ENCODE results near the gene TAC4. TPM values are rescaled to one million over a fixed set of nuclear protein-coding genes. Genes with fewer than 3 reads are reported as not detected.

TAC4 gene
- total RNA-seq, 2 donors from 2014 or later: not detected

DNA sequence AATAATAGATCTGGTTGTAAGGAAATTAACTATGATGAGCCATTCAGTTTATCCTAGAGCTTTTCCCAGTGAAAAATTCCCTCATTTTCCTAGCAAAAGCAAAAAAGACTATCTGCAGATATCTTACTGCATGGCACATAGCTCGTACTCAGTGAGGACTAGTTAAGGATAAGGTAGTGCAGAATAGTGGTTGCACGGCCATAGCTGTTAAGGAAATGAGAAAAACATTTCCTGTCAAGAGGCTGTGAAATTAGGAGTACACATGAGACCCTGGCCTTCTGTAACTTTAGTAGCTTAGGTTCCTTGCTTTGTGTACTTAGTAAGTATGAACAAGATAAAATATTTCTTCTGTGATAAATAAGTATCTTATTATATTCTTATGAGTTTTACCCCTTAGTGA lies 49.1 kb downstream of the TAC4 start:
- H3K9me3 ChIP-seq: no peaks in the 10 kb centered on the region
- no peak overlapping the region for H3K4me3 ChIP-seq
- peaks cover 0 to 14% of the 10 kb centered on the region in 2 donors for H3K4me1 ChIP-seq
- H3K27me3 ChIP-seq: no peaks in the 10 kb centered on the region
- DNase-seq (ENCODE audit: low spot score): no peak
- peaks cover 57% of the 10 kb centered on the region for H3K36me3 ChIP-seq
- peak overlapping the region; percentile 20 to 46 for H3K27ac ChIP-seq
- TF ChIP-seq, protein P1, sequence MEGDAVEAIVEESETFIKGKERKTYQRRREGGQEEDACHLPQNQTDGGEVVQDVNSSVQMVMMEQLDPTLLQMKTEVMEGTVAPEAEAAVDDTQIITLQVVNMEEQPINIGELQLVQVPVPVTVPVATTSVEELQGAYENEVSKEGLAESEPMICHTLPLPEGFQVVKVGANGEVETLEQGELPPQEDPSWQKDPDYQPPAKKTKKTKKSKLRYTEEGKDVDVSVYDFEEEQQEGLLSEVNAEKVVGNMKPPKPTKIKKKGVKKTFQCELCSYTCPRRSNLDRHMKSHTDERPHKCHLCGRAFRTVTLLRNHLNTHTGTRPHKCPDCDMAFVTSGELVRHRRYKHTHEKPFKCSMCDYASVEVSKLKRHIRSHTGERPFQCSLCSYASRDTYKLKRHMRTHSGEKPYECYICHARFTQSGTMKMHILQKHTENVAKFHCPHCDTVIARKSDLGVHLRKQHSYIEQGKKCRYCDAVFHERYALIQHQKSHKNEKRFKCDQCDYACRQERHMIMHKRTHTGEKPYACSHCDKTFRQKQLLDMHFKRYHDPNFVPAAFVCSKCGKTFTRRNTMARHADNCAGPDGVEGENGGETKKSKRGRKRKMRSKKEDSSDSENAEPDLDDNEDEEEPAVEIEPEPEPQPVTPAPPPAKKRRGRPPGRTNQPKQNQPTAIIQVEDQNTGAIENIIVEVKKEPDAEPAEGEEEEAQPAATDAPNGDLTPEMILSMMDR (IDR thresholded peaks at IDR 0.05): no peak

GRCh38 chr17:49798182-49798581 lies 49.7 kb downstream of the TAC4 start:
- TF ChIP-seq, protein P1 (IDR thresholded peaks at IDR 0.05): no peak
- H3K4me3 ChIP-seq: no peak overlapping the region
- no peaks in the 10 kb centered on the region for H3K27me3 ChIP-seq
- H3K4me1 ChIP-seq: peaks cover 0 to 14% of the 10 kb centered on the region in 2 donors
- no peak for DNase-seq (ENCODE audit: low spot score)
- peaks cover 59% of the 10 kb centered on the region for H3K36me3 ChIP-seq
- peak overlapping the region; percentile 20 to 46 for H3K27ac ChIP-seq
- no peaks in the 10 kb centered on the region for H3K9me3 ChIP-seq

GRCh38 chr17:49795372-49795771 lies 52.5 kb downstream of the TAC4 start:
- no peak for DNase-seq (ENCODE audit: low spot score)
- no peaks in the 10 kb centered on the region for H3K27me3 ChIP-seq
- H3K36me3 ChIP-seq: peaks cover 61% of the 10 kb centered on the region
- H3K4me3 ChIP-seq: no peak overlapping the region
- TF ChIP-seq, protein P1 (IDR thresholded peaks at IDR 0.05): no peak
- no peaks in the 10 kb centered on the region for H3K9me3 ChIP-seq
- no peak overlapping the region for H3K27ac ChIP-seq
- peaks cover 0 to 20% of the 10 kb centered on the region in 2 donors for H3K4me1 ChIP-seq

DNA sequence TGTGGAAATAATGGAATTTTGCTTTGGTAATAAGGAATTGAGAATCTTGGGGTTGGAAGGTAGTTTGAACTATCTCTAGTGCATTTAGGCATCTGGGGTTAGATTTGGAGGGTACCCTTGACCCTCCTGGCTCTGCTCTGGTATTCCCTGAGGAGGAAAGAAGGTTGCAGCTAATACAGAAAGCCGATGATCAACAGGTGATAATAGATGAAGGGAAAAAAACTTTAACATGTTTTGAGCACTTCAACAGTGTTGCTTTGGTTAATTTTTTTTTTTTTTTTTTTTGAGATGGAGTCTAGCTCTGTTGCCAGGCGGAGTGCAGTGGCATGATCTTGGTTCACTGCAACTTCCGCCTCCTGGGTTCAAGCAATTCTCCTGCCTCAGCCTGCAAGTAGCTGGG lies 54.6 kb downstream of the TAC4 start:
- Histone ChIP-seq H3K27ac (no peak overlapping the region), H3K4me1 (peaks cover 0 to 27% of the 10 kb centered on the region in 2 donors), H3K4me3 (no peak overlapping the region), H3K27me3 (no peaks in the 10 kb centered on the region), H3K9me3 (no peaks in the 10 kb centered on the region), H3K36me3 (peaks cover 44% of the 10 kb centered on the region)
- DNase-seq (ENCODE audit: low spot score): no peak
- TF ChIP-seq, protein P1 (IDR thresholded peaks at IDR 0.05): no peak

DNA sequence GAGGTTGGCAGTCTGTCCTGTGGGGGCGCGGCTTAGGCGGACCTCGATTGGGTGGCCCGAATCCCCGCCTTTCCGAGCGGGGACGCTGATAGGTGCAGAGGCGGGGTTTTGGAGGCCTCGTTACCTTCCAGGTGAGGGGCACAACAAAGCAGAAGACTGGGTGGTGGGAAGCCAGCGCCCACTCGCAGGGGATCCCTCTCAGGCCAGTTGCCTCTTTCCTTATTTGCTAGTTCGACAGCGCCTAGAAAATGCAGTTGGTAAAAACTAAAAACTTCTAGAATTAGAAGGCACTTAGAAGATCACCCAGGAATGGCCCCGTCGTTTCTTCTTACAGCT lies 58.7 kb downstream of the TAC4 start:
- H3K27ac ChIP-seq: peak overlapping the region in 1 of 2 donors; percentile 35
- peaks cover 22% of the 10 kb centered on the region for H3K36me3 ChIP-seq
- H3K4me1 ChIP-seq: peaks cover 0 to 34% of the 10 kb centered on the region in 2 donors

More for the DNA sequence above, 58.7 kb downstream of the TAC4 start:
- TF ChIP-seq, protein P1 (IDR thresholded peaks at IDR 0.05): no peak
- peak overlapping the region; percentile 32 to 95 for H3K4me3 ChIP-seq
- no peak for DNase-seq (ENCODE audit: low spot score)
- no peaks in the 10 kb centered on the region for H3K9me3 ChIP-seq
- H3K27me3 ChIP-seq: no peaks in the 10 kb centered on the region

Data from right atrium auricular region (tissue), 2 donors.